Measurements from ENCODE around the gene GPR89B.
"Not testable (repeated sequence)": the region's sequence is repeated elsewhere in the genome, so short reads cannot be mapped to it uniquely, and the experiment has no call there.

Gene GPR89B

GRCh38 chr1:147928236-147929132 is at the start of gene GPR89B:
Gene GPR89B (plus strand): TSS chr1:147928420. CDS start chr1:147928537, 117 bp downstream.
- not testable (repeated sequence) for H3K27me3 ChIP-seq (ENCODE audit: control insufficient read depth, insufficient read depth, low read length); H3K4me1 ChIP-seq (ENCODE audit: control insufficient read depth, insufficient read depth, low read length); H3K36me3 ChIP-seq (ENCODE audit: control insufficient read depth, insufficient read depth, low read length); H3K9me3 ChIP-seq (ENCODE audit: control insufficient read depth, insufficient read depth, low read depth, low read length)
- Histone ChIP-seq H3K27ac (ENCODE audit: low read depth, low read length) (peak within 1 kb of the TSS; percentile 65; the same call in 1 of the 2 replicates), H3K4me3 (ENCODE audit: low read depth, low read length) (peak within 1 kb of the TSS; percentile 80), H3K9ac (ENCODE audit: low read length) (peak within 1 kb of the TSS; percentile 85)

DNA sequence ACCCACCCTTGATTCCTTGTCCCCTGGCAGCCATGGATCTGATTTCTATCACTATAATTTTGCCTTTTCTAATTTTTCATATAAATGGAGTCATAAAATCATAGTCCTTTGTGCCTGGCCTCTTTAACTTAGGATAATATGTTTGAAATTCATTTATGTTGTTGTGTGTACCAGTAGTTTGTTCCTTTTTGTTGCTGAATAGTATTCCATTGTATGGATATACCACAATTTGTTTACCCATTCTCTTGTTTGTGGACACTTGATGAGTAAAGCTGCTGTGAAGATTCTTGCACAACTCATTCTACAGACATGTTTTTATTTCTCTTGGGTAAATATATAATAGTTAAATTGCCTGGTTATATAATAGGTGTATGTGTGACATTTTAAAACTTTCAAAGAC is 48.3 kb upstream of the GPR89B start:
- H3K9me3 ChIP-seq (ENCODE audit: control insufficient read depth, insufficient read depth, low read depth, low read length), result peaks cover 7% of the 10 kb centered on the region
- no peak overlapping the region for H3K9ac ChIP-seq (ENCODE audit: low read length)
- H3K4me3 ChIP-seq (ENCODE audit: low read depth, low read length), result no peak overlapping the region
- no peak overlapping the region for H3K27ac ChIP-seq (ENCODE audit: low read depth, low read length)
- peaks cover 4% of the 10 kb centered on the region; the same call in 1 of the 2 replicates for H3K4me1 ChIP-seq (ENCODE audit: control insufficient read depth, insufficient read depth, low read length)
- no peaks in the 10 kb centered on the region for H3K27me3 ChIP-seq (ENCODE audit: control insufficient read depth, insufficient read depth, low read length)
- no peaks in the 10 kb centered on the region for H3K36me3 ChIP-seq (ENCODE audit: control insufficient read depth, insufficient read depth, low read length)

GRCh38 chr1:147882535-147882934 is 45.7 kb upstream of the GPR89B start:
- H3K4me1 ChIP-seq (ENCODE audit: control insufficient read depth, insufficient read depth, low read length), result peaks cover 4% of the 10 kb centered on the region; the same call in 1 of the 2 replicates
- no peaks in the 10 kb centered on the region for H3K27me3 ChIP-seq (ENCODE audit: control insufficient read depth, insufficient read depth, low read length)
- H3K4me3 ChIP-seq (ENCODE audit: low read depth, low read length), result no peak overlapping the region
- no peak overlapping the region for H3K9ac ChIP-seq (ENCODE audit: low read length)
- H3K27ac ChIP-seq (ENCODE audit: low read depth, low read length), result no peak overlapping the region
- H3K36me3 ChIP-seq (ENCODE audit: control insufficient read depth, insufficient read depth, low read length), result no peaks in the 10 kb centered on the region
- H3K9me3 ChIP-seq (ENCODE audit: control insufficient read depth, insufficient read depth, low read depth, low read length), result peaks cover 7% of the 10 kb centered on the region

GRCh38 chr1:147890177-147890790 is 37.9 kb upstream of the GPR89B start:
- no peak overlapping the region for H3K4me3 ChIP-seq (ENCODE audit: low read depth, low read length)
- H3K9ac ChIP-seq (ENCODE audit: low read length), result no peak overlapping the region
- H3K27me3 ChIP-seq (ENCODE audit: control insufficient read depth, insufficient read depth, low read length), result no peaks in the 10 kb centered on the region
- H3K36me3 ChIP-seq (ENCODE audit: control insufficient read depth, insufficient read depth, low read length), result no peaks in the 10 kb centered on the region
- no peak overlapping the region for H3K27ac ChIP-seq (ENCODE audit: low read depth, low read length)
- H3K4me1 ChIP-seq (ENCODE audit: control insufficient read depth, insufficient read depth, low read length), result peaks cover 12% of the 10 kb centered on the region
- no peaks in the 10 kb centered on the region for H3K9me3 ChIP-seq (ENCODE audit: control insufficient read depth, insufficient read depth, low read depth, low read length)

DNA sequence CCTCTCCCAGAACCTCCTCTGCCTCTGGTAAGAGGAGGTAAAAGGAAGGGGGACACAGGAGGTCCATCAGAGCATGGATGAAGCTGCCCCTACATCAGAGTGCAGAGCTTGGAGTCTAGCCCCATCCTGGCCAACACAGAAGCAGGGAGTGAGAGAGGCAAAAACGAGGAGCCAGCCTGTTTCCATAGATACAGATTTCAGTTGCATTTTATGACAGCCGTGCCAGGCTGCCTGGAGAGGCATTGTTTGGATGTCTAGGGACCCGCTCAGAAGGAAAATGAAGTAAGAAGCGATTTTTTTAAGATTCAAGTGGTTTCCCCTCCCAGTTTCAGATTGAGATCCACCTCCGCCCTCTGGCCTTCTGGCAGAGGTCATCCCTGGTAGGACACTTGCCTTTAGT is 37.1 kb upstream of the GPR89B start:
- Histone ChIP-seq H3K36me3 (ENCODE audit: control insufficient read depth, insufficient read depth, low read length) (no peaks in the 10 kb centered on the region), H3K4me3 (ENCODE audit: low read depth, low read length) (no peak overlapping the region), H3K27ac (ENCODE audit: low read depth, low read length) (no peak overlapping the region), H3K27me3 (ENCODE audit: control insufficient read depth, insufficient read depth, low read length) (no peaks in the 10 kb centered on the region), H3K4me1 (ENCODE audit: control insufficient read depth, insufficient read depth, low read length) (peaks cover 12% of the 10 kb centered on the region), H3K9ac (ENCODE audit: low read length) (no peak overlapping the region), H3K9me3 (ENCODE audit: control insufficient read depth, insufficient read depth, low read depth, low read length) (no peaks in the 10 kb centered on the region)

- Histone ChIP-seq H3K4me3 (ENCODE audit: low read depth, low read length) (no peak overlapping the region), H3K27ac (ENCODE audit: low read depth, low read length) (no peak overlapping the region), H3K27me3 (ENCODE audit: control insufficient read depth, insufficient read depth, low read length) (no peaks in the 10 kb centered on the region), H3K9ac (ENCODE audit: low read length) (no peak overlapping the region), H3K36me3 (ENCODE audit: control insufficient read depth, insufficient read depth, low read length) (no peaks in the 10 kb centered on the region), H3K9me3 (ENCODE audit: control insufficient read depth, insufficient read depth, low read depth, low read length) (no peaks in the 10 kb centered on the region), H3K4me1 (ENCODE audit: control insufficient read depth, insufficient read depth, low read length) (peaks cover 12% of the 10 kb centered on the region)
Measured at GRCh38 chr1:147892216-147892615, 36.0 kb upstream of the GPR89B start.

GRCh38 chr1:147892731-147893214 is 35.4 kb upstream of the GPR89B start:
- Histone ChIP-seq H3K27me3 (ENCODE audit: control insufficient read depth, insufficient read depth, low read length) (no peaks in the 10 kb centered on the region), H3K4me1 (ENCODE audit: control insufficient read depth, insufficient read depth, low read length) (peaks cover 12% of the 10 kb centered on the region), H3K27ac (ENCODE audit: low read depth, low read length) (no peak overlapping the region), H3K9ac (ENCODE audit: low read length) (no peak overlapping the region), H3K4me3 (ENCODE audit: low read depth, low read length) (no peak overlapping the region), H3K9me3 (ENCODE audit: control insufficient read depth, insufficient read depth, low read depth, low read length) (no peaks in the 10 kb centered on the region), H3K36me3 (ENCODE audit: control insufficient read depth, insufficient read depth, low read length) (no peaks in the 10 kb centered on the region)

DNA sequence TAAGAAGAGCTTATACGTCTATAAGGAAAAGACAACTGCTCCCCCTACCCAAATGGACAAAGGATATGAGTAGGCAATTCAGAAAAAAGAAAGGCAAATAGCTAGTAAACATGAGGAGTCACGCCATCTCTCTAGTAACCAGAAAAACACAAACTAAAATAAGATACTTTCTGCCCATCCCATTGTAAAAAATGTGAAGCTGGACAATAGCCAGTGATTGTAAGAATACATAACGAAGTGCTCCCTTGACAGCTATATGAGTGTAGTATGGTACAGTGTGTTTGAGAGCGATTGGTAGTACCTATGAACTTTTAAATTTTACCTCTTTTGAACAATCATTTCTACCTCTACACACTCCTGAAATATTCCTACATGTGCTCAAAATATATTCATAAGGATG is 33.1 kb upstream of the GPR89B start:
- no peaks in the 10 kb centered on the region for H3K36me3 ChIP-seq (ENCODE audit: control insufficient read depth, insufficient read depth, low read length)
- H3K9ac ChIP-seq (ENCODE audit: low read length), result no peak overlapping the region
- no peak overlapping the region for H3K27ac ChIP-seq (ENCODE audit: low read depth, low read length)
- H3K4me3 ChIP-seq (ENCODE audit: low read depth, low read length), result no peak overlapping the region
- H3K9me3 ChIP-seq (ENCODE audit: control insufficient read depth, insufficient read depth, low read depth, low read length), result no peaks in the 10 kb centered on the region
- no peaks in the 10 kb centered on the region for H3K27me3 ChIP-seq (ENCODE audit: control insufficient read depth, insufficient read depth, low read length)
- peaks cover 6% of the 10 kb centered on the region for H3K4me1 ChIP-seq (ENCODE audit: control insufficient read depth, insufficient read depth, low read length)

DNA sequence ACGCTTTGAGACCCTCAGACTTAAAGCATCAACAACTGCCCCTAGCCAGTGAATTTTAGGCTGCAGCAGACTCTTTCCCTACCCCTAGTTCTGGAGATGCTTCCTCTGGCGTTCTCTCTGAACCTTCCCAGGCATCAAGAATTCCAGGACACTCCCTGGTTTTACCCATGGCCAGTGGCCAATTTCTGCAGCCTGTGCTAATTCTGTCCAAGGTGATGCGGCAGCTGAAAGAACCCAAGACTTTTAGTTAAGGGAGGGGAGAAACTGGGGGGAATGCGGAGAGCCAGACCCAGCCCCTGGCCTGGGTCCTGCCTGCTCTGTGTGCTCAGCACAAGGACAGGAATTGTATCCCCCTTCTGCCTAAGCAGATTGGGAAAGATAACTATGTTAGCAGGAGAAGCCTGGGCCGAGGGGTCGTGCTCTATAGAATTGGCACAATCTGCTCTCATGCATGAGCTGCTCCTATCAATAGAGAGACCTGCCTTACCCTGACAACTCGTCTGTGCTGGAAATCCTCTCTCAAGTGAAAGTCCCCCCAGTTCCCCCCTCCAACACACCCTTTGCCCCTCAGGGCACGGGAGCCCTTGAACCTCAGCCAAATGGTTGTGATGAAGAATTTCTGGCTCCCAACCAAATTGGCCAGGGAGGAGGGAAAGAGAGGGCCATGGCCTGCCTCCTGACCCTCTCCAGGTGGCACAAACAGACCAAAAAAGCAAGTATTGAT is 31.0 kb upstream of the GPR89B start:
- no peak overlapping the region for H3K9ac ChIP-seq (ENCODE audit: low read length)
- no peak overlapping the region for H3K27ac ChIP-seq (ENCODE audit: low read depth, low read length)
- no peaks in the 10 kb centered on the region for H3K9me3 ChIP-seq (ENCODE audit: control insufficient read depth, insufficient read depth, low read depth, low read length)
- no peak overlapping the region for H3K4me3 ChIP-seq (ENCODE audit: low read depth, low read length)
- H3K4me1 ChIP-seq (ENCODE audit: control insufficient read depth, insufficient read depth, low read length), result peaks cover 5% of the 10 kb centered on the region
- H3K36me3 ChIP-seq (ENCODE audit: control insufficient read depth, insufficient read depth, low read length), result no peaks in the 10 kb centered on the region
- no peaks in the 10 kb centered on the region for H3K27me3 ChIP-seq (ENCODE audit: control insufficient read depth, insufficient read depth, low read length)

GRCh38 chr1:147897789-147898188 is 30.4 kb upstream of the GPR89B start:
- Histone ChIP-seq H3K4me1 (ENCODE audit: control insufficient read depth, insufficient read depth, low read length) (no peaks in the 10 kb centered on the region), H3K4me3 (ENCODE audit: low read depth, low read length) (no peak overlapping the region), H3K27me3 (ENCODE audit: control insufficient read depth, insufficient read depth, low read length) (no peaks in the 10 kb centered on the region), H3K36me3 (ENCODE audit: control insufficient read depth, insufficient read depth, low read length) (no peaks in the 10 kb centered on the region), H3K9me3 (ENCODE audit: control insufficient read depth, insufficient read depth, low read depth, low read length) (no peaks in the 10 kb centered on the region), H3K27ac (ENCODE audit: low read depth, low read length) (no peak overlapping the region), H3K9ac (ENCODE audit: low read length) (no peak overlapping the region)
